Measurements from ENCODE around the gene BIN1.

Gene BIN1

GRCh38 chr2:127153691-127154158 lies 46.8 kb upstream of the BIN1 start:
- H3K14ac ChIP-seq (ENCODE audit: low read length), result no peak overlapping the region
- no peak overlapping the region for H3K4me3 ChIP-seq (ENCODE audit: low read depth, low read length)
- H3K4me2 ChIP-seq (ENCODE audit: low read length), result no peak overlapping the region
- H2AFZ ChIP-seq (ENCODE audit: insufficient read depth, low read length, poor library complexity), result no peak overlapping the region
- H2BK5ac ChIP-seq (ENCODE audit: low read depth, low read length, poor library complexity), result no peak overlapping the region
- no peak overlapping the region for H2BK12ac ChIP-seq (ENCODE audit: low read length)
- no peaks in the 10 kb centered on the region for H3K79me1 ChIP-seq (ENCODE audit: low read length)
- no peak overlapping the region for H3K9ac ChIP-seq (ENCODE audit: low read length)
- no peak overlapping the region for H4K8ac ChIP-seq (ENCODE audit: low read depth, low read length)
- H2BK120ac ChIP-seq (ENCODE audit: insufficient read depth, low read length, poor library complexity), result no peak overlapping the region
- H3K23ac ChIP-seq (ENCODE audit: low read length), result no peak overlapping the region
- no peak overlapping the region for H4K91ac ChIP-seq (ENCODE audit: low read depth, low read length)
- no peak for DNase-seq
- H3K79me2 ChIP-seq (ENCODE audit: control insufficient read depth, insufficient read depth, low read length, poor library complexity), result no peaks in the 10 kb centered on the region
- no peaks in the 10 kb centered on the region for H3K36me3 ChIP-seq (ENCODE audit: control insufficient read depth in 1 of 2, insufficient read depth in 2 of 2, low read length in 2 of 2)
- H3K27ac ChIP-seq (ENCODE audit: low read depth, low read length), result no peak overlapping the region
- WGBS (ENCODE audit: extremely low coverage, insufficient coverage, insufficient read length), result no CpG with 5 or more reads among the region's 6 CpGs
- H3K18ac ChIP-seq (ENCODE audit: low read length), result no peak overlapping the region
- no peaks in the 10 kb centered on the region for H3K9me3 ChIP-seq (ENCODE audit: insufficient read depth, low read depth, low read length)
- H3K4me1 ChIP-seq (ENCODE audit: control insufficient read depth in 1 of 2, insufficient read depth in 2 of 2, low read length in 2 of 2), result peaks cover 11 to 17% of the 10 kb centered on the region in 2 experiments
- H4K12ac ChIP-seq (ENCODE audit: low read depth, low read length), result no peak overlapping the region
- no peaks in the 10 kb centered on the region for H3K27me3 ChIP-seq (ENCODE audit: insufficient read depth, low read length)
- no peak overlapping the region for H3K4ac ChIP-seq (ENCODE audit: low read depth, low read length)
- no peak overlapping the region for H2AK5ac ChIP-seq (ENCODE audit: low read length)

GRCh38 chr2:127150996-127151395 lies 44.0 kb upstream of the BIN1 start:
- no peak overlapping the region for H2BK5ac ChIP-seq (ENCODE audit: low read depth, low read length, poor library complexity)
- H3K4ac ChIP-seq (ENCODE audit: low read depth, low read length), result no peak overlapping the region
- no peak overlapping the region for H3K14ac ChIP-seq (ENCODE audit: low read length)
- no peak overlapping the region for H3K9ac ChIP-seq (ENCODE audit: low read length)
- no peak overlapping the region for H3K4me2 ChIP-seq (ENCODE audit: low read length)
- H3K4me1 ChIP-seq (ENCODE audit: control insufficient read depth in 1 of 2, insufficient read depth in 2 of 2, low read length in 2 of 2), result peaks cover 6 to 10% of the 10 kb centered on the region in 2 experiments
- H3K18ac ChIP-seq (ENCODE audit: low read length), result no peak overlapping the region
- no peak overlapping the region for H2AK5ac ChIP-seq (ENCODE audit: low read length)
- H3K9me3 ChIP-seq (ENCODE audit: insufficient read depth, low read depth, low read length), result no peaks in the 10 kb centered on the region
- no CpG with 5 or more reads among the region's 1 CpG for WGBS (ENCODE audit: extremely low coverage, insufficient coverage, insufficient read length)
- no peak overlapping the region for H3K27ac ChIP-seq (ENCODE audit: low read depth, low read length)
- no peak overlapping the region for H2BK12ac ChIP-seq (ENCODE audit: low read length)
- H3K79me2 ChIP-seq (ENCODE audit: control insufficient read depth, insufficient read depth, low read length, poor library complexity), result no peaks in the 10 kb centered on the region
- H4K8ac ChIP-seq (ENCODE audit: low read depth, low read length), result no peak overlapping the region
- H3K36me3 ChIP-seq (ENCODE audit: control insufficient read depth in 1 of 2, insufficient read depth in 2 of 2, low read length in 2 of 2), result no peaks in the 10 kb centered on the region
- no peak overlapping the region for H2AFZ ChIP-seq (ENCODE audit: insufficient read depth, low read length, poor library complexity)
- no peak overlapping the region for H4K91ac ChIP-seq (ENCODE audit: low read depth, low read length)
- no peak overlapping the region for H3K4me3 ChIP-seq (ENCODE audit: low read depth, low read length)
- H3K79me1 ChIP-seq (ENCODE audit: low read length), result no peaks in the 10 kb centered on the region
- no peak overlapping the region for H4K12ac ChIP-seq (ENCODE audit: low read depth, low read length)
- no peak overlapping the region for H3K23ac ChIP-seq (ENCODE audit: low read length)
- no peak for DNase-seq
- H2BK120ac ChIP-seq (ENCODE audit: insufficient read depth, low read length, poor library complexity), result no peak overlapping the region
- no peaks in the 10 kb centered on the region for H3K27me3 ChIP-seq (ENCODE audit: insufficient read depth, low read length)

- H3K79me2 ChIP-seq (ENCODE audit: control insufficient read depth, insufficient read depth, low read length, poor library complexity), result no peaks in the 10 kb centered on the region
- no peak overlapping the region for H2AFZ ChIP-seq (ENCODE audit: insufficient read depth, low read length, poor library complexity)
- H3K4ac ChIP-seq (ENCODE audit: low read depth, low read length), result no peak overlapping the region
- H3K4me3 ChIP-seq (ENCODE audit: low read depth, low read length), result no peak overlapping the region
- H3K4me2 ChIP-seq (ENCODE audit: low read length), result no peak overlapping the region
- no peak overlapping the region for H3K23ac ChIP-seq (ENCODE audit: low read length)
- no peak overlapping the region for H2AK5ac ChIP-seq (ENCODE audit: low read length)
- H3K27me3 ChIP-seq (ENCODE audit: insufficient read depth, low read length), result no peaks in the 10 kb centered on the region
- no peak overlapping the region for H2BK5ac ChIP-seq (ENCODE audit: low read depth, low read length, poor library complexity)
- no peak overlapping the region for H4K12ac ChIP-seq (ENCODE audit: low read depth, low read length)
- no peaks in the 10 kb centered on the region for H3K79me1 ChIP-seq (ENCODE audit: low read length)
- H3K27ac ChIP-seq (ENCODE audit: low read depth, low read length), result no peak overlapping the region
- H3K14ac ChIP-seq (ENCODE audit: low read length), result no peak overlapping the region
- no peak overlapping the region for H3K9ac ChIP-seq (ENCODE audit: low read length)
- peaks cover 5 to 8% of the 10 kb centered on the region in 2 experiments for H3K4me1 ChIP-seq (ENCODE audit: control insufficient read depth in 1 of 2, insufficient read depth in 2 of 2, low read length in 2 of 2)
- WGBS (ENCODE audit: extremely low coverage, insufficient coverage, insufficient read length), result no CpG with 5 or more reads among the region's 4 CpGs
- no peak overlapping the region for H2BK12ac ChIP-seq (ENCODE audit: low read length)
- H3K36me3 ChIP-seq (ENCODE audit: control insufficient read depth in 1 of 2, insufficient read depth in 2 of 2, low read length in 2 of 2), result no peaks in the 10 kb centered on the region
- no peak overlapping the region for H3K18ac ChIP-seq (ENCODE audit: low read length)
- peak in 1 of 2 donors; percentile 93 for DNase-seq
- no peak overlapping the region for H4K8ac ChIP-seq (ENCODE audit: low read depth, low read length)
- H4K91ac ChIP-seq (ENCODE audit: low read depth, low read length), result no peak overlapping the region
- H2BK120ac ChIP-seq (ENCODE audit: insufficient read depth, low read length, poor library complexity), result no peak overlapping the region
- H3K9me3 ChIP-seq (ENCODE audit: insufficient read depth, low read depth, low read length), result no peaks in the 10 kb centered on the region
Measured at GRCh38 chr2:127149384-127149783, 42.4 kb upstream of the BIN1 start.

DNA sequence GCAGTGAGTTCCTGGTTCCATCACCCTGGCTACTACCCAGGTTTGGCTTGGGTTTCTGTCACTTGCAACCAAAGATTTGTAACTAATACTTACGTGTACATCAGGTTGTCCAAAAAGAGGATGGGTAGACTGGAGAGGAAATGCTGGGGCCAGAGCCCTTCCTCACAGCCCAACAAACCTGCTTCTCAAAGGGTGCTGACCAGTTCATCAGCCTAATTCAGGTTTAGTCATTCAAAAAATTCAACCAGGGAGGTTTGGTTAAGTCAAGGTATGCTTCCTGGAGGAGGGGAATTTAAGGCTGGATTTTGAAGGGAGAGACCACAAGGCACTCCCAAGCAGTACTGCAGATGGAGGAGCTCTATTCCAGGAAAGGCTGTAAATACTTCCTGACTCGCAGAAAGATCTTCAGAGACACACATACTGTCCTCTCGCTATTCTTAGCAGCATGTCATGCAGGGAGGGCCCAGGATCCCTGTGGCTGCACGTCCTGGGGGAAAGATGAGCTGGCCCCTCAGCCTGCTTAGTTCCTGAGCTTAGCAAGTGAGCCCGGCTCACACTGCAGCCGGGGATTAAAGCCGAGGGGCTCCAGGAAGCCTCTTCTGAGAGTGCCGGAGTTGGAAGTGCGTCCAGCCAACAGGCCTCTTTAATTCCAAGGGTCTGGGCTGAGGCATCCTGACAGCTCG lies 40.0 kb upstream of the BIN1 start:
- Histone ChIP-seq H2AK5ac (ENCODE audit: low read length) (no peak overlapping the region), H3K23ac (ENCODE audit: low read length) (no peak overlapping the region), H2AFZ (ENCODE audit: insufficient read depth, low read length, poor library complexity) (no peak overlapping the region), H3K36me3 (ENCODE audit: control insufficient read depth in 1 of 2, insufficient read depth in 2 of 2, low read length in 2 of 2) (no peaks in the 10 kb centered on the region), H4K91ac (ENCODE audit: low read depth, low read length) (no peak overlapping the region), H3K27me3 (ENCODE audit: insufficient read depth, low read length) (no peaks in the 10 kb centered on the region), H3K9ac (ENCODE audit: low read length) (no peak overlapping the region), H3K79me2 (ENCODE audit: control insufficient read depth, insufficient read depth, low read length, poor library complexity) (no peaks in the 10 kb centered on the region), H3K4ac (ENCODE audit: low read depth, low read length) (no peak overlapping the region), H4K8ac (ENCODE audit: low read depth, low read length) (no peak overlapping the region), H3K79me1 (ENCODE audit: low read length) (no peaks in the 10 kb centered on the region), H3K9me3 (ENCODE audit: insufficient read depth, low read depth, low read length) (no peaks in the 10 kb centered on the region), H3K4me1 (ENCODE audit: control insufficient read depth in 1 of 2, insufficient read depth in 2 of 2, low read length in 2 of 2) (no peaks in the 10 kb centered on the region), H2BK12ac (ENCODE audit: low read length) (no peak overlapping the region), H2BK5ac (ENCODE audit: low read depth, low read length, poor library complexity) (no peak overlapping the region), H3K4me2 (ENCODE audit: low read length) (no peak overlapping the region), H3K18ac (ENCODE audit: low read length) (no peak overlapping the region), H3K14ac (ENCODE audit: low read length) (no peak overlapping the region), H3K27ac (ENCODE audit: low read depth, low read length) (no peak overlapping the region), H3K4me3 (ENCODE audit: low read depth, low read length) (no peak overlapping the region), H2BK120ac (ENCODE audit: insufficient read depth, low read length, poor library complexity) (no peak overlapping the region), H4K12ac (ENCODE audit: low read depth, low read length) (no peak overlapping the region)
- DNase-seq, result peak; percentile 17 to 57
- no CpG with 5 or more reads among the region's 10 CpGs for WGBS (ENCODE audit: extremely low coverage, insufficient coverage, insufficient read length)
